ENCODE results near the gene POLR3A.
"Not testable (repeated sequence)": the region's sequence is repeated elsewhere in the genome, so short reads cannot be mapped to it uniquely, and the experiment has no call there.

POLR3A gene

GRCh38 chr10:78019264-78019663, 10.1 kb downstream of the POLR3A start:
- no peak for DNase-seq (ENCODE audit: low read depth)

- no peak for DNase-seq (ENCODE audit: low read depth)
Measured at GRCh38 chr10:78017856-78018255, 11.5 kb downstream of the POLR3A start.

- DNase-seq (ENCODE audit: low read depth): no peak
Measured at GRCh38 chr10:78015546-78015945, 13.8 kb downstream of the POLR3A start.

- DNase-seq (ENCODE audit: low read depth): no peak
Measured at GRCh38 chr10:78013564-78013963, 15.8 kb downstream of the POLR3A start.

- DNase-seq (ENCODE audit: low read depth): no peak
Measured at GRCh38 chr10:78011065-78011464, 18.2 kb downstream of the POLR3A start.

GRCh38 chr10:78010278-78010677, 19.0 kb downstream of the POLR3A start:
- DNase-seq (ENCODE audit: low read depth): no peak

- DNase-seq (ENCODE audit: low read depth): no peak
Measured at GRCh38 chr10:78009662-78010061, 19.7 kb downstream of the POLR3A start.

- DNase-seq (ENCODE audit: low read depth): no peak
Measured at GRCh38 chr10:78007172-78007571, 22.1 kb downstream of the POLR3A start.

- no peak for DNase-seq (ENCODE audit: low read depth)
Measured at GRCh38 chr10:78004215-78005026, 24.9 kb downstream of the POLR3A start.

GRCh38 chr10:78002541-78003288, 26.6 kb downstream of the POLR3A start:
- DNase-seq (ENCODE audit: low read depth): no peak

- DNase-seq (ENCODE audit: low read depth): no peak
Measured at GRCh38 chr10:78000956-78001472, 28.3 kb downstream of the POLR3A start.

GRCh38 chr10:78000206-78000605, 29.1 kb downstream of the POLR3A start:
- DNase-seq (ENCODE audit: low read depth): no peak

- not testable (repeated sequence) for DNase-seq (ENCODE audit: low read depth)
Measured at GRCh38 chr10:77998780-77999179, 30.5 kb downstream of the POLR3A start.

GRCh38 chr10:77993620-77994019, 35.7 kb downstream of the POLR3A start:
- no peak for DNase-seq (ENCODE audit: low read depth)

GRCh38 chr10:77989081-77989724, 40.1 kb downstream of the POLR3A start:
- no peak for DNase-seq (ENCODE audit: low read depth)

- no peak for DNase-seq (ENCODE audit: low read depth)
Measured at GRCh38 chr10:77987671-77988255, 41.6 kb downstream of the POLR3A start.

- no peak for DNase-seq (ENCODE audit: low read depth)
Measured at GRCh38 chr10:77984986-77985385, 44.3 kb downstream of the POLR3A start.

- no peak for DNase-seq (ENCODE audit: low read depth)
Measured at GRCh38 chr10:77983384-77984341, 45.7 kb downstream of the POLR3A start.

GRCh38 chr10:77981281-77981680, 48.0 kb downstream of the POLR3A start:
- DNase-seq (ENCODE audit: low read depth): no peak

- no peak for DNase-seq (ENCODE audit: low read depth)
Measured at GRCh38 chr10:77979221-77979620, 50.1 kb downstream of the POLR3A start.

- DNase-seq (ENCODE audit: low read depth): no peak
Measured at GRCh38 chr10:77978360-77978759, 51.0 kb downstream of the POLR3A start.

All from CMK (cell line).